Measurements from ENCODE around the gene NHSL2.

NHSL2 gene

DNA sequence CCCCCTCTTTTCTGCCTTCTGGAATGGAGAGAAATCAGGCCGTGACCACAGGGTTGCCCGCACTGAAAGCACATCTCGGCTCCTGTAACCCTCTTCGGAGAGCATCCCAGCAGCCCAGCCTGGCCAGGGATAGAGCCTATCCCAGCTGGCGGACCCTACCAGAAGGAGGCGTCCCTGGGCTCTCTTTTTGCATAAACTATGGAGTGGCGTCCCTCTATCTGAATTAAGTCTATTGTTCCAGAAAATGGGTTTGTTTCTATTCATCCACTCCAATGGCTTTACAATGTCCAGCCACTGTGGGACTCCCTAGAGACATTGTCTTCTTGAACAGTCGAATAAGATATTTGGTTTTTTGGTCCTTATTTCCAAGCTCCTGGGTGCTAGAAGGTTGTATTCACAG lies 689 bp upstream of the NHSL2 start:
- Mint-ChIP-seq H3K27me3 (ENCODE audit: low read depth) (no peaks in the 10 kb centered on the region), H3K27ac (peak overlapping the region in 2 of 3 experiments; percentile 7 to 12), H3K9me3 (peaks cover 3% of the 10 kb centered on the region), H3K4me1 (peaks cover 26% of the 10 kb centered on the region), H3K4me3 (peak overlapping the region; percentile 85 to 89 (median 89)), H3K36me3 (ENCODE audit: low read depth) (no peaks in the 10 kb centered on the region)
- TF ChIP-seq, protein P1, sequence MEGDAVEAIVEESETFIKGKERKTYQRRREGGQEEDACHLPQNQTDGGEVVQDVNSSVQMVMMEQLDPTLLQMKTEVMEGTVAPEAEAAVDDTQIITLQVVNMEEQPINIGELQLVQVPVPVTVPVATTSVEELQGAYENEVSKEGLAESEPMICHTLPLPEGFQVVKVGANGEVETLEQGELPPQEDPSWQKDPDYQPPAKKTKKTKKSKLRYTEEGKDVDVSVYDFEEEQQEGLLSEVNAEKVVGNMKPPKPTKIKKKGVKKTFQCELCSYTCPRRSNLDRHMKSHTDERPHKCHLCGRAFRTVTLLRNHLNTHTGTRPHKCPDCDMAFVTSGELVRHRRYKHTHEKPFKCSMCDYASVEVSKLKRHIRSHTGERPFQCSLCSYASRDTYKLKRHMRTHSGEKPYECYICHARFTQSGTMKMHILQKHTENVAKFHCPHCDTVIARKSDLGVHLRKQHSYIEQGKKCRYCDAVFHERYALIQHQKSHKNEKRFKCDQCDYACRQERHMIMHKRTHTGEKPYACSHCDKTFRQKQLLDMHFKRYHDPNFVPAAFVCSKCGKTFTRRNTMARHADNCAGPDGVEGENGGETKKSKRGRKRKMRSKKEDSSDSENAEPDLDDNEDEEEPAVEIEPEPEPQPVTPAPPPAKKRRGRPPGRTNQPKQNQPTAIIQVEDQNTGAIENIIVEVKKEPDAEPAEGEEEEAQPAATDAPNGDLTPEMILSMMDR (IDR thresholded peaks at IDR 0.05; ENCODE audit: unreplicated experiment in 3 of 3), result peak in 2 of 3 experiments; percentile 17 to 42

DNA sequence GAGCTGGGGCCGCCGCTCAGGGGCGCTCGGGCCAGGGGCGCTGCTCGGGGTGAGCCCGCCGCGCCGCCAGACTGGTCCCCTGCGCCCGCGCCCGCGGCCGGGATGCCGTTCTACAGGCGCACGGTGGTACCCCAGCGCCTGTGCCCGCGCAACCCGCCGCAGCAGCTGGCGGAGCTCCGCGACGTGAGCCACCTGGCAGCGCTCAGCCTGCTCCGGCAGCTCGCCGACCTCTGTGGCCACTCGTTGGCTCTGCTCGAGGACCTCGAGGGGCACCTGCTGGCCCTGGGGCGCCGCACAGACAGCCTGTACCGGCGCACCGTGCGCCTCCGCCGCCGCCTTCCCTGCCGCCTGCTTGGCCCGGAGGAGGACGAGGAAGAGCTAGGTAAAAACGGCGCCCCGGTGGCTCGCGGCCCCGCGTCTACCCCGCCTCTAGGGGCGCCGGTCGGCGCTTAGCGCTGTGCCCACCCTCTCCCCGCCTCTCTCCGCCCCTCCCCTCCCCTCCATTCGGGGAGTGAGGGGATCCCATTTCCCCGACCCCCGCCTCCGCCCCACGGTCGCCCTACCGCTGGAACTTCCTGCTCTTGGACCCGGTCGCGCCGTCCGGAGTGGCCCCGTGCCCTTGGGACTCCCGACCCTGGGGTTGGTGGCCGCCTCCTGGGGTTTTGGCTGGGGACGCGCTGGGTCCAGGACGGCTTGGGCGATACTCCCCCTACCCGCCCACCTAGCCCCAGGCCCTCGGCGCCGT lies 513 bp downstream of the NHSL2 start:
- Mint-ChIP-seq H3K36me3 (ENCODE audit: low read depth) (no peaks in the 10 kb centered on the region), H3K27ac (peak overlapping the region in 1 of 3 experiments; percentile 63), H3K4me3 (peak overlapping the region; percentile 82 to 87 (median 86)), H3K27me3 (ENCODE audit: low read depth) (no peaks in the 10 kb centered on the region), H3K9me3 (peaks cover 3% of the 10 kb centered on the region), H3K4me1 (peaks cover 28% of the 10 kb centered on the region)
- TF ChIP-seq, protein P1 (IDR thresholded peaks at IDR 0.05; ENCODE audit: unreplicated experiment in 3 of 3), result peak; percentile 41 to 55 (median 48)

DNA sequence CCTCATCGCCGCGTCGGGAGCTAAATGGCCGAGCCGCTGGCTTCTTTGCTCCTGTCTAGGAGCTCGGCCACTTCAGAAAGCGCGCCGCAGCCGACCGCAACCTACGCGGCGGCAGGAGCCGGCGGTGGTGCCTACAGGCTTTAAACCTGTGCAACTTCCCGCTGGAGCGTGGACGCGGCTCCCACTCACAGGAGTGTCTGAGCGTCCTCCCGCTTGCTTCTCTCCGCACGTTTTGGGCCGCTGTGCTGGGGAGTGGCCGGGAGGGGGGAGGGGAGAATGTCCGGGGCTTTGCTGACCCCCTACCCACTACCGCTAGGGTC lies 1.0 kb downstream of the NHSL2 start:
- H3K4me3 Mint-ChIP-seq, result peak overlapping the region; percentile 82 to 87 (median 86)
- peak overlapping the region; percentile 63 to 76 (median 63) for H3K27ac Mint-ChIP-seq
- H3K4me1 Mint-ChIP-seq, result peaks cover 28% of the 10 kb centered on the region
- H3K27me3 Mint-ChIP-seq (ENCODE audit: low read depth), result no peaks in the 10 kb centered on the region
- TF ChIP-seq, protein P1 (IDR thresholded peaks at IDR 0.05; ENCODE audit: unreplicated experiment in 3 of 3), result no peak
- no peaks in the 10 kb centered on the region for H3K36me3 Mint-ChIP-seq (ENCODE audit: low read depth)
- peaks cover 3% of the 10 kb centered on the region for H3K9me3 Mint-ChIP-seq

DNA sequence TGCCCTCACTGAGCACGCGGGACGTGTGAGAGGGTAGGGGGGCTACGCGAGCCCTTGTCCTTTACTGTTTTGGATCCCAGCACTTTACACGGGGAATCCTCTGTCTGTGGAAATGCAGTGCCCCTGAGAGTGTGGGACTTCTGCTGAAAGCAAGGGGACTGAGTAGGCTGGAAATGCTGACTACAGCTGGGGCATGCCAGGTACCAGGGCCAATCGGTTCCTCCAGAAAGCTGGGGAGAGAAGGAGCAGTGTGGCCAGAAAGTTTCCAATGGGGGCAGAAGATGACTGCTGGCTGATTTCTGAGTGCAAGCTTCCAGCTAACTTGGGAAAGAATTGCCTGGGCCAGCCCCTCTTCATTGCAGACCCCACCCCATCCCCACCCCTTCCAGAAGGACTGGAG lies 1.5 kb downstream of the NHSL2 start:
- H3K4me1 Mint-ChIP-seq, result peaks cover 28% of the 10 kb centered on the region
- peaks cover 3% of the 10 kb centered on the region for H3K9me3 Mint-ChIP-seq
- no peaks in the 10 kb centered on the region for H3K27me3 Mint-ChIP-seq (ENCODE audit: low read depth)
- peak overlapping the region; percentile 63 to 78 (median 76) for H3K27ac Mint-ChIP-seq
- no peaks in the 10 kb centered on the region for H3K36me3 Mint-ChIP-seq (ENCODE audit: low read depth)
- H3K4me3 Mint-ChIP-seq, result peak overlapping the region; percentile 82 to 87 (median 86)
- TF ChIP-seq, protein P1 (IDR thresholded peaks at IDR 0.05; ENCODE audit: unreplicated experiment in 3 of 3), result no peak

DNA sequence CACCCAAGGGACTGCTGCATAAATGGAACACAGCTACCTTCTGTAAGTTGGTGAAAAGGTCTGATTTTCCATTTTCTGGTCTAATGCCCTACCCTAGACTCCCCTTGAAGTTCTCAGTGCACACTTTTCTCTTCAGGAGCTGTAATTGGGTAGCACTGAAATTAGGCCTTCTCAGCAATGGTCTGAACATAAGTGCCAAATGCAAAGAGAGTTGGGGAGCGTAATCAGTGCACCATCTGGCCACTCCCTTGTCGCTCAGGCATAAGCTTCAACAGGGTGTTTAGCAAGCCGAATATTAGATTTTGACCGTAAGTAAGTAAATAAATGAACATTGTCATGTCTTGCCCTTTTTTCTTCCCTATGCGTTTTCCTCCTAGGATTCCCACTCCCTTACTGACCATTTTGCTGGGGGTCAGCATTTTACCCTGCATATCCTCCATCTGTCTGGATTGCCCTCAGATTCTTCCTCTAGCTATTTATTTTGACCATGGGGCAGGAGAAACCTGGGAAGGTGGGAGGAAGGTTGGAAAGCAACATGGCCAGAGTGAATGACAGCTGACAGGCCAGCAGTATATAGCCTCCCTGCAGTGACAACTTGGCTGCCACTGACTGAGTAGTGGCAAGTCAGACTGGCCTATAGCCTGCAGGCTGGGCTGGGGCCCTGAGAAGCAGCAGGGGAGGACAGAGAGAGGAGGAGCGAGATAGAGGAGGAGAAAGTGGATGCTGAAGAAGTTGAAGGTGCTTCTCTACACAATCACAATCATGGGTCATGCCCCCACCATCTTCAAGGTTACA lies 2.7 kb downstream of the NHSL2 start:
- H3K4me1 Mint-ChIP-seq, result peaks cover 38% of the 10 kb centered on the region
- peaks cover 3% of the 10 kb centered on the region for H3K9me3 Mint-ChIP-seq
- H3K4me3 Mint-ChIP-seq, result peak overlapping the region; percentile 35 to 62 (median 45)
- peak overlapping the region; percentile 6 to 76 (median 11) for H3K27ac Mint-ChIP-seq
- H3K27me3 Mint-ChIP-seq (ENCODE audit: low read depth), result no peaks in the 10 kb centered on the region
- no peaks in the 10 kb centered on the region for H3K36me3 Mint-ChIP-seq (ENCODE audit: low read depth)
- TF ChIP-seq, protein P1 (IDR thresholded peaks at IDR 0.05; ENCODE audit: unreplicated experiment in 3 of 3), result no peak

All from nephron (organoid).